ENCODE results near the gene ATP5F1E. TPM values are rescaled to one million over a fixed set of nuclear protein-coding genes. Genes with fewer than 3 reads are reported as not detected.
A peak's percentile ranks its signal among the peaks of the same experiment; 100 is the strongest.

ATP5F1E gene
- total and polyA plus RNA-seq, 2 of the 4 experiments (the other 2 are of a cell fraction) = 3.8 to 34.5 TPM

- Histone ChIP-seq H4K20me1 (ENCODE audit: insufficient read depth, low read length) (no peaks in the 10 kb centered on the region; the same call in 1 of the 2 replicates), H3K4me3 (ENCODE audit: insufficient read depth, low read depth, low read length) (peak within 1 kb of the TSS; percentile 66), H3K9me1 (ENCODE audit: insufficient read depth, low read length) (peaks cover 15% of the 10 kb centered on the region; the same call in 1 of the 2 replicates), H3K9ac (ENCODE audit: low read depth, low read length) (peak within 1 kb of the TSS; percentile 92), H3K36me3 (ENCODE audit: control insufficient read depth, insufficient read depth, low read length) (no peaks in the 10 kb centered on the region), H3K4me1 (ENCODE audit: control insufficient read depth, insufficient read depth, low read length) (peaks cover 20% of the 10 kb centered on the region), H2AK9ac (replicated peaks; ENCODE audit: low read depth, low read length, poor library complexity) (peak within 1 kb of the TSS; percentile 85), H3K27ac (ENCODE audit: insufficient read depth, low read length) (peak within 1 kb of the TSS; percentile 33; the same call in 1 of the 2 replicates), H2BK15ac (ENCODE audit: low read depth, low read length) (no peak within 1 kb of the TSS), H2AK5ac (ENCODE audit: low read depth, low read length) (peak within 1 kb of the TSS; percentile 86), H2AFZ (replicated peaks; ENCODE audit: low read length, poor library complexity) (peak within 1 kb of the TSS; percentile 94), H4K5ac (ENCODE audit: low read depth, low read length) (peak within 1 kb of the TSS; percentile 83), H3K4me2 (ENCODE audit: low read depth, low read length) (peak within 1 kb of the TSS; percentile 89), H3K18ac (ENCODE audit: low read depth, low read length) (no peak within 1 kb of the TSS; the same call in 1 of the 2 replicates), H3K4ac (ENCODE audit: low read depth, low read length) (peak within 1 kb of the TSS; percentile 81), H3K14ac (replicated peaks; ENCODE audit: low read depth, low read length) (peak within 1 kb of the TSS; percentile 76), H3K79me1 (ENCODE audit: low read depth in 1 of 2, low read length in 2 of 2) (peaks cover 10 to 35% of the 10 kb centered on the region in 2 experiments; a peak in 3 of 4 replicates), H3K27me3 (ENCODE audit: control insufficient read depth, insufficient read depth, low read length) (no peaks in the 10 kb centered on the region), H3K23ac (ENCODE audit: low read depth, low read length) (peak within 1 kb of the TSS; percentile 88), H2BK5ac (ENCODE audit: low read depth, low read length, poor library complexity, severe bottlenecking) (peak within 1 kb of the TSS; percentile 1), H3K9me3 (ENCODE audit: control insufficient read depth, insufficient read depth, low read length) (no peaks in the 10 kb centered on the region), H4K91ac (ENCODE audit: insufficient read depth, low read depth, low read length) (peak within 1 kb of the TSS; percentile 23), H3K56ac (ENCODE audit: extremely low read depth, insufficient read depth, low read length) (no peak within 1 kb of the TSS), H2BK120ac (ENCODE audit: low read depth, low read length) (peak within 1 kb of the TSS; percentile 46), H4K8ac (ENCODE audit: low read depth in 2 of 2, low read length in 2 of 2) (peak within 1 kb of the TSS; percentile 86 to 99), H2BK20ac (ENCODE audit: low read depth, low read length) (no peak within 1 kb of the TSS; the same call in 1 of the 2 replicates)
- TSS peak; percentile 80 for BruUV-seq (replicated peaks)
- intact Hi-C loops (cut with micrococcal nuclease) (no loop called here), in situ Hi-C loops (cut with MboI; ENCODE audit: low sequenced_read_pairs) (no loop called here), dilution Hi-C loops (cut with HindIII; ENCODE audit: low sequenced_read_pairs, unreplicated experiment) (no loop called here)
- ATAC-seq (ENCODE audit: low read depth) = peak; percentile 91
- 17% methylated on average over 28 of the region's 82 CpGs; no CpG with 5 or more reads in 1 of the 2 experiments for WGBS, 2 experiments (ENCODE audit: extremely low coverage in 2 of 2, insufficient read length in 1 of 2)
- CTCF ChIA-PET = no interaction called here
- TF ChIP-seq POLR2A (IDR thresholded peaks at IDR 0.05; ENCODE audit: low read depth, low read length) (0 out of 2 replicates have a peak, but pooled peaks have one; percentile 29), MXI1 (IDR thresholded peaks at IDR 0.05; ENCODE audit: borderline replicate concordance, low read depth, low read length) (no peak)
- DNase-seq = no peak
- POLR2A ChIA-PET (ENCODE audit: unreplicated experiment) = no interaction called here
Observed at GRCh38 chr20:59006864-59007664, 25.1 kb downstream of the ATP5F1E start, which contains the start of gene CTSZ. Gene CTSZ (minus strand): TSS chr20:59007254. CDS start chr20:59007128, 126 bp downstream.
